ENCODE results near the gene SPRR2E. TPM values are rescaled to one million over a fixed set of nuclear protein-coding genes. Genes with fewer than 3 reads are reported as not detected.

Gene SPRR2E
- total RNA-seq (2014; rRNA removed; shearing (Covaris generic)) (not detected in 2 replicates), total RNA-seq (2022) (not detected in 2 replicates), Bru-seq, nascent RNA (not detected), BruChase-seq, experiment 1, labeled RNA remaining after a 6-hour chase (not detected), BruChase-seq, experiment 2, labeled RNA remaining after a 2-hour chase (not detected)
- long read RNA-seq: 0 reads

GRCh38 chr1:153094426-153094825 lies at the start of gene SPRR2E:
SPRR2E (minus strand) TSS chr1:153094526; CDS start chr1:153093751, 775 bp downstream.
- TF ChIP-seq EZH2phosphoT487 (IDR thresholded peaks at IDR 0.05; ENCODE audit: borderline replicate concordance, low read depth, low read length) (no peak), CTCF (conservative IDR thresholded peaks at IDR 0.05; ENCODE audit: low read length) (no peak)
- CTCF ChIA-PET (ENCODE audit: unreplicated experiment): no interaction called here

GRCh38 chr1:153141377-153141776 lies 47.1 kb upstream of the SPRR2E start:
- Histone ChIP-seq H3K79me2 (ENCODE audit: insufficient read depth, low read depth, low read length) (no peaks in the 10 kb centered on the region), H3K4me1 (ENCODE audit: insufficient read depth, low read length, poor library complexity, severe bottlenecking) (no peaks in the 10 kb centered on the region), H3K27ac (ENCODE audit: low read depth, low read length, poor library complexity, severe bottlenecking) (no peak overlapping the region), H2AFZ (ENCODE audit: low read length) (no peak overlapping the region), H3K9me2 (ENCODE audit: insufficient read depth, low read length) (no peaks in the 10 kb centered on the region), H3K36me3 (ENCODE audit: insufficient read depth, low read length) (no peaks in the 10 kb centered on the region), H4K20me1 (ENCODE audit: insufficient read depth, low read length) (no peaks in the 10 kb centered on the region), H3K9me3 (ENCODE audit: low read length) (no peaks in the 10 kb centered on the region), H3K4me3 (ENCODE audit: low read depth, low read length, poor library complexity, severe bottlenecking) (no peak overlapping the region), H3K4me2 (ENCODE audit: low read length) (no peak overlapping the region)
- ChIA-PET CTCF (ENCODE audit: unreplicated experiment) (no interaction called here), POLR2A (no interaction called here)
- no peak for TF ChIP-seq CTCF (conservative IDR thresholded peaks at IDR 0.05; ENCODE audit: low read length)
- no peak for TF ChIP-seq EZH2phosphoT487 (IDR thresholded peaks at IDR 0.05; ENCODE audit: borderline replicate concordance, low read depth, low read length)
- no TSS peak for BruUV-seq (replicated peaks)
- no peak for DNase-seq (ENCODE audit: low spot score)
- intact Hi-C loops (cut with micrococcal nuclease; ENCODE audit: unreplicated experiment): no loop called here

More at GRCh38 chr1:153094426-153094825, at the start of gene SPRR2E:
- Histone ChIP-seq H4K20me1 (ENCODE audit: insufficient read depth, low read length) (no peaks in the 10 kb centered on the region), H3K4me1 (ENCODE audit: insufficient read depth, low read length, poor library complexity, severe bottlenecking) (no peaks in the 10 kb centered on the region), H3K79me2 (ENCODE audit: insufficient read depth, low read depth, low read length) (no peaks in the 10 kb centered on the region), H3K9me2 (ENCODE audit: insufficient read depth, low read length) (no peaks in the 10 kb centered on the region), H2AFZ (ENCODE audit: low read length) (no peak within 1 kb of the TSS), H3K4me3 (ENCODE audit: low read depth, low read length, poor library complexity, severe bottlenecking) (no peak within 1 kb of the TSS), H3K36me3 (ENCODE audit: insufficient read depth, low read length) (no peaks in the 10 kb centered on the region), H3K4me2 (ENCODE audit: low read length) (no peak within 1 kb of the TSS), H3K27ac (ENCODE audit: low read depth, low read length, poor library complexity, severe bottlenecking) (no peak within 1 kb of the TSS), H3K9me3 (ENCODE audit: low read length) (no peaks in the 10 kb centered on the region)
- no peak for DNase-seq (ENCODE audit: low spot score)
- intact Hi-C loops (cut with micrococcal nuclease; ENCODE audit: unreplicated experiment): no loop called here
- POLR2A ChIA-PET: no interaction called here
- BruUV-seq (replicated peaks): no TSS peak

- DNase-seq (ENCODE audit: low spot score): no peak
- H3K36me3 ChIP-seq (ENCODE audit: insufficient read depth, low read length): no peaks in the 10 kb centered on the region
- no peaks in the 10 kb centered on the region for H3K4me1 ChIP-seq (ENCODE audit: insufficient read depth, low read length, poor library complexity, severe bottlenecking)
- intact Hi-C loops (cut with micrococcal nuclease; ENCODE audit: unreplicated experiment): no loop called here
- no peaks in the 10 kb centered on the region for H3K79me2 ChIP-seq (ENCODE audit: insufficient read depth, low read depth, low read length)
- no peaks in the 10 kb centered on the region for H3K9me3 ChIP-seq (ENCODE audit: low read length)
- H3K4me3 ChIP-seq (ENCODE audit: low read depth, low read length, poor library complexity, severe bottlenecking): no peak overlapping the region
- H2AFZ ChIP-seq (ENCODE audit: low read length): no peak overlapping the region
- H3K9me2 ChIP-seq (ENCODE audit: insufficient read depth, low read length): no peaks in the 10 kb centered on the region
- no peak overlapping the region for H3K27ac ChIP-seq (ENCODE audit: low read depth, low read length, poor library complexity, severe bottlenecking)
- TF ChIP-seq EZH2phosphoT487 (IDR thresholded peaks at IDR 0.05; ENCODE audit: borderline replicate concordance, low read depth, low read length) (no peak), CTCF (conservative IDR thresholded peaks at IDR 0.05; ENCODE audit: low read length) (no peak)
- H3K4me2 ChIP-seq (ENCODE audit: low read length): no peak overlapping the region
- no peaks in the 10 kb centered on the region for H4K20me1 ChIP-seq (ENCODE audit: insufficient read depth, low read length)
- ChIA-PET POLR2A (no interaction called here), CTCF (ENCODE audit: unreplicated experiment) (no interaction called here)
- BruUV-seq (replicated peaks): no TSS peak
Measured at GRCh38 chr1:153140484-153140883, 46.2 kb upstream of the SPRR2E start.
